ENCODE data around the gene FCAMR. TPM values are rescaled to one million over a fixed set of nuclear protein-coding genes. Genes with fewer than 3 reads are reported as not detected.

Gene FCAMR
- total RNA-seq, 1 donor from 2014 or later = not detected

DNA sequence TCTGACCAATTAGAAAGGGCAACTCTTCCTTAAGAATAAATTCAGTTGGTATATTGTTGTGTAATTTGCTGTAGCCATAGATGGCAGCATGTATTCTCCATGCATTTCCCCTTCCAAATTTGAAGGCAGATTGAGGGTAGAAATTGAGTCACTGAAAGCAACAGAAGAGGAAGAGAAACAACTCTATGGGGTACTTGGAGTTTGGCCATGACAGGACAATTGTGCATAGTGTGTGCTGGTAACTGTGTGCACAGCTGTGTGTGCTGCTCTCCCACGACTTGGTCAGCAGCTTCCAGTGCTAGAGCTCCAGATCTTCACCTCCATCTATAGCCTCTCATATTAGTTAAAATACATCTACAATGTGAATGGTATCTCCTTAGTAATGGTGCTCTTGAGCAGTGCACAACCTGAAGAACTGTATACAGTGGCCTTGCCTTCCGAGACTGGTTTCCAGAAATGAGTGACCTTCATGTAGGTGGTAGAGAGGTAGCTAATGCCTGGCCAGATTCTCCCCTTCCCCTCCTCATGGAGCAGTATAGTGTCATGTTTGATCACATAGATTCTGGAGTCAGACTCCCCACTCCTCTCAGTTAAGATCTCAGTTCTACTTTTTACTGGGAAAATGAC lies 882 bp upstream of the FCAMR start:
- Histone ChIP-seq H3K27me3 (ENCODE audit: control insufficient read depth, insufficient read depth, low read length) (no peaks in the 10 kb centered on the region), H3K36me3 (ENCODE audit: control insufficient read depth, insufficient read depth, low read length) (no peaks in the 10 kb centered on the region), H3K4me3 (ENCODE audit: low read depth, low read length) (no peak overlapping the region)
- FAIRE-seq (no peak), DNase-seq (ENCODE audit: low read depth) (no peak)
- TF ChIP-seq, protein P1, sequence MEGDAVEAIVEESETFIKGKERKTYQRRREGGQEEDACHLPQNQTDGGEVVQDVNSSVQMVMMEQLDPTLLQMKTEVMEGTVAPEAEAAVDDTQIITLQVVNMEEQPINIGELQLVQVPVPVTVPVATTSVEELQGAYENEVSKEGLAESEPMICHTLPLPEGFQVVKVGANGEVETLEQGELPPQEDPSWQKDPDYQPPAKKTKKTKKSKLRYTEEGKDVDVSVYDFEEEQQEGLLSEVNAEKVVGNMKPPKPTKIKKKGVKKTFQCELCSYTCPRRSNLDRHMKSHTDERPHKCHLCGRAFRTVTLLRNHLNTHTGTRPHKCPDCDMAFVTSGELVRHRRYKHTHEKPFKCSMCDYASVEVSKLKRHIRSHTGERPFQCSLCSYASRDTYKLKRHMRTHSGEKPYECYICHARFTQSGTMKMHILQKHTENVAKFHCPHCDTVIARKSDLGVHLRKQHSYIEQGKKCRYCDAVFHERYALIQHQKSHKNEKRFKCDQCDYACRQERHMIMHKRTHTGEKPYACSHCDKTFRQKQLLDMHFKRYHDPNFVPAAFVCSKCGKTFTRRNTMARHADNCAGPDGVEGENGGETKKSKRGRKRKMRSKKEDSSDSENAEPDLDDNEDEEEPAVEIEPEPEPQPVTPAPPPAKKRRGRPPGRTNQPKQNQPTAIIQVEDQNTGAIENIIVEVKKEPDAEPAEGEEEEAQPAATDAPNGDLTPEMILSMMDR (IDR thresholded peaks at IDR 0.05; ENCODE audit: insufficient read depth, low read length, severe bottlenecking) = no peak

DNA sequence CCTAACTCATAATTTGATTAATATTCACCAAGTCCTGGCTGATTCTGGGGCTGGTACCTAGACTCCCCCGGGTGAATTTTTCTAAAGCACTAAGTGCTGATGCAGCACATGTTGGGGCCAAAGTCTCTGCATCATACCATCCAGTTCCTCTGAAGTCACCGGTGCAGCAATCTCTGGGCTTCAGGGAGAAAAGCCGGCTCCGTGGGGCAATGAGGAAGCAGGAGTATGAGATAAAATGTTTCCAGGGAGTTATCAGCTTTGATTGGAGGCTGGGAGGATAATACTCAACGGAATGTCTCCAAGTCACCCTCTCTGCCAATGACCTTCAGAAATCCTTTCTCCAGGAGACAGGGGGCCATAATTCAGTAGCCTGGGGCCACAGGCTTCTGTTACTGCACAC lies 1.2 kb downstream of the FCAMR start:
- TF ChIP-seq, protein P1 (IDR thresholded peaks at IDR 0.05; ENCODE audit: insufficient read depth, low read length, severe bottlenecking) = no peak
- Histone ChIP-seq H3K36me3 (ENCODE audit: control insufficient read depth, insufficient read depth, low read length) (no peaks in the 10 kb centered on the region), H3K27me3 (ENCODE audit: control insufficient read depth, insufficient read depth, low read length) (no peaks in the 10 kb centered on the region), H3K4me3 (ENCODE audit: low read depth, low read length) (no peak overlapping the region)
- no peak for FAIRE-seq
- DNase-seq (ENCODE audit: low read depth) = no peak

DNA sequence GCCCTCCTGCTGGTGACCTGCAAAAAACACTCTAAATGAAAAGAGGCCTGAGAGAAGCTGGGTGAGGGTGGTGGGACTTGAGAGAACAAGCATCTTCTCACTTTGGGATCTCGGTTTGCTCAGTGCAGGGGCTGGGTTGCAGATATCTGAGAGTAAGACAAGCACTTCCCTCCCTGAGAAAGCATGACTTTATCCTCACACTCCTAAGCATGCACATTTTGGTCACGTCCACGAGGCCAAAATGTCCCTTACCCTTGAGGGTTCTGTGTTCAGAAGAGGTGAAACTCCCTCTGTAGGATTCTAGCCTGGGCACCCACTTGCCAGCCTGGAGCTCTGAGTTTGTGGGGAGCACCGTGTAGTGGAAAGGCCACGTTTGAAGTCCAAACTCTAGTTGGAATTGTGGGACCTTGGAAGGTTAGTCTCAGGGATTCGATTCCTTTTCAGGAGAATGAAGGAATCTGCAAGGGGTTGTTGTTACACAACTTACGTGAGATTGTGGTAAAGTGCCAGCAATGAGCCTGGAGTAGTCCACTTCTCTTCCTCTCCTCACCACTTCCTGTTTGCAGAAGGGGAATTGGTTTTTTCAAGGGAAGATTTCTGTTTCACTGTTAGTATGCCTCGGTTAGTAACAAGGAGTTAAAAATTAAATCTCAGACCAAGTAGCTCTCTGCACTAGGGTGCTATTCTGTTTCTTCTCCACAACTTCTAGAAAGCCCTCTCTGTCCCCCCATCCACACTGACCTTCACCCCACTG lies 3.0 kb downstream of the FCAMR start:
- Histone ChIP-seq H3K27me3 (ENCODE audit: control insufficient read depth, insufficient read depth, low read length) (no peaks in the 10 kb centered on the region), H3K4me3 (ENCODE audit: low read depth, low read length) (no peak overlapping the region), H3K36me3 (ENCODE audit: control insufficient read depth, insufficient read depth, low read length) (no peaks in the 10 kb centered on the region)
- TF ChIP-seq, protein P1 (IDR thresholded peaks at IDR 0.05; ENCODE audit: insufficient read depth, low read length, severe bottlenecking) = no peak
- FAIRE-seq (no peak), DNase-seq (ENCODE audit: low read depth) (peak; percentile 39)

DNA sequence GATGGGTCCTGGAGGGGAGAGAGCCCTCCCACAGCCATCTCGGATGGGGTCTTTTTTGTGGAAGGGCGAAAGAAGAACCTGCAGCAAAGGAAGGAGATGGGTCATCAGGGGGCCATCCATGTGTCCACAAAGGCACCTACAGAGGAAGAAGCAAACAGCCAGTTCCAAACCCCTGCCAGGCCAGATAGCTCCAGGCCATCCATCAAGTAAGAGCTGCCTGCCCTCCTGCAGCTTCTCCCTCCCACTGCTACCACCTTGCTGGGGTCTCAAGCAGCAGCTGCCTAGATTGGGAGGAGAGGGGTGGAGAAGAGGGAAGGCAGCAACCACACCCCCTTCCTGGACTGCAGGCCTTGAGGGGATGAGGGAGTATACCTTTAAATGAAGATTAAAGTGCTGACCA lies 4.5 kb downstream of the FCAMR start:
- TF ChIP-seq, protein P1 (IDR thresholded peaks at IDR 0.05; ENCODE audit: insufficient read depth, low read length, severe bottlenecking) = no peak
- FAIRE-seq (no peak), DNase-seq (ENCODE audit: low read depth) (no peak)
- Histone ChIP-seq H3K36me3 (ENCODE audit: control insufficient read depth, insufficient read depth, low read length) (no peaks in the 10 kb centered on the region), H3K27me3 (ENCODE audit: control insufficient read depth, insufficient read depth, low read length) (no peaks in the 10 kb centered on the region), H3K4me3 (ENCODE audit: low read depth, low read length) (no peak overlapping the region)

DNA sequence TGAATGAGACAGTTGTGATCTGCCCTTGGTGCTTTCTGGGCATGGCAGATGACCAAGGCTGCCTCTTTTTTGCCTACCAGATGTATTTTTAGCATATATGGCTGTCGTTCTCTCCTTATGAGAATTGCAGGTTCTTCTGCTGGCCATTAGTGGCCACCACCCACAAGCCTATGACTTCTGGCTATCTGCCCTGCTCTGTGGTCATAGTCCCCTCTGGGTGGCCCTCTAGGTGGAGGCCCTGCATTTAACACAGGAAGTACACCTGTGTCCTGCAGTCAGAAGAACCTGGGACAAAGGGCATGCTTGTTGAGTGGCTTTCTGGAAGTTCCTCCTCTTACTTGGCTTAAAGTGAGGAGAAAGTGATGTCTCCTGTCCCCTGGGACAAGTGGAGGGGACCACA lies 6.5 kb downstream of the FCAMR start:
- no peaks in the 10 kb centered on the region for H3K36me3 ChIP-seq (ENCODE audit: control insufficient read depth, insufficient read depth, low read length)
- DNase-seq (ENCODE audit: low read depth) (no peak), FAIRE-seq (no peak)
- H3K4me3 ChIP-seq (ENCODE audit: low read depth, low read length) = no peak overlapping the region
- H3K27me3 ChIP-seq (ENCODE audit: control insufficient read depth, insufficient read depth, low read length) = no peaks in the 10 kb centered on the region
- TF ChIP-seq, protein P1 (IDR thresholded peaks at IDR 0.05; ENCODE audit: insufficient read depth, low read length, severe bottlenecking) = no peak

Data from bronchial epithelial cell (primary cell).